ENCODE data around the gene EME1.
"Not testable (repeated sequence)": the region's sequence is repeated elsewhere in the genome, so short reads cannot be mapped to it uniquely, and the experiment has no call there.

The EME1 gene, protein sequence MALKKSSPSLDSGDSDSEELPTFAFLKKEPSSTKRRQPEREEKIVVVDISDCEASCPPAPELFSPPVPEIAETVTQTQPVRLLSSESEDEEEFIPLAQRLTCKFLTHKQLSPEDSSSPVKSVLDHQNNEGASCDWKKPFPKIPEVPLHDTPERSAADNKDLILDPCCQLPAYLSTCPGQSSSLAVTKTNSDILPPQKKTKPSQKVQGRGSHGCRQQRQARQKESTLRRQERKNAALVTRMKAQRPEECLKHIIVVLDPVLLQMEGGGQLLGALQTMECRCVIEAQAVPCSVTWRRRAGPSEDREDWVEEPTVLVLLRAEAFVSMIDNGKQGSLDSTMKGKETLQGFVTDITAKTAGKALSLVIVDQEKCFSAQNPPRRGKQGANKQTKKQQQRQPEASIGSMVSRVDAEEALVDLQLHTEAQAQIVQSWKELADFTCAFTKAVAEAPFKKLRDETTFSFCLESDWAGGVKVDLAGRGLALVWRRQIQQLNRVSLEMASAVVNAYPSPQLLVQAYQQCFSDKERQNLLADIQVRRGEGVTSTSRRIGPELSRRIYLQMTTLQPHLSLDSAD

DNA sequence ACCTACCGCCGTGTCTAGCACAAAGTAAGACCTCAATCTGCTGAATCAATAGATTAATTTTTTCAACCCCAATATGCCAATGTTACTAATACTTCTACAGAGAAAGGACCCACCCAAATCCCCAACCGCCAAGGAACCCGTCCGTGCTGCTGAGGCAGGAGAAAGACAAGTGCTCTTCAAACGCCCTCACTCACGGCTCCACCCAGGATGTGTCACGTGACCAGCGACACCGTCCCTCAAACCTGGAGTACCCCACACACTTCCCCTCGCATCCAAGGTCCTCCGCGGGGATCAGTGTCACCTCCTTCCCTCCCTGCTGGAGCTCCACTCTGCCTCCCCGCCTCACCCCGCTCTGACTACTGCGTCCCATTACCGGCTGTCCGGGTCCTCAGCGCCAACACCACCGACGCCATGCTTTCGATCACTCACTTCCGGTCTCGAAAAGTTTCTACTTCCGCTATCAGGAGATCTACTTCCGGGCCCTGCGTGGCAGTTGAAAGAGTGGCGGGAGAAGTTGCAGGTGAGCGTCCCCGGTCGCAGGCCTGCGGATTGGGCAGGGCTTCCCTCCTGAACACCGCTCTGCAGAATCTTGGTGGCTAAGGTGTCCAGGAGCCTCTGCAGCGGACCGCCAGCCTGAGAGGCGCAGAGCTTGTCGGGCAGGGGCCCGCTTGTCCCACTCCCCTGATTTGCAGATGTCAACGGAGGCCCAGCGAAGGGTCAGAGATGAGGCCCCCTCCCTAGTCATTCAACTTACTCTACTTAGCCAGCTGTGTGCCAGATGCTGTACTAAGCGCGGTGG lies at the start of gene EME1, which contains the start of gene MRPL27:
Gene EME1, plus strand, starts transcription at position 472 of the 799 bp plus-strand sequence. CDS start 1,980 bp downstream, outside the sequence.
Gene MRPL27, minus strand, starts transcription at position 427 of the 799 bp plus-strand sequence. Its CDS starts 14 bp downstream, at position 413.
- peak; percentile 96 for DNase-seq (ENCODE audit: low spot score)

DNA sequence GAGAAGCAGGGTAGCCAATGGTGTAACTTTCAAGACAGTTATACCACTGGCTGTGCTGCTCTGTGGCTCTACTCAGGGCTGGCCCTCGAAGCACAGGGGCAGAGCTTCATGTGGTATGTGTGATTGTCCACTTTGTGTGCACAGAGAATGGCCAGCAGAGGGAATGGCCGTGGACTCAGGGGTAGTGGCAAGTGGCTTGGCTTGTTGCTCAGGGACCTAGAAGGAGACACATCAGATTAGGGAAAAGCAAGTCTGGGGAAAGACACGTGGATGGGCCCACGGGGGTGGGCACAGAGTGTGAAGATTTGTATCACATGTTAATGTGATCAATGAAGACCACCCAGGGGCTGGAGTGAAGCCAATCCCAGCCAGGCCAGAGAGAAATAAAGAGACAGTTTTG lies 47.1 kb upstream of the EME1 start:
- DNase-seq (ENCODE audit: low spot score), result no peak

DNA sequence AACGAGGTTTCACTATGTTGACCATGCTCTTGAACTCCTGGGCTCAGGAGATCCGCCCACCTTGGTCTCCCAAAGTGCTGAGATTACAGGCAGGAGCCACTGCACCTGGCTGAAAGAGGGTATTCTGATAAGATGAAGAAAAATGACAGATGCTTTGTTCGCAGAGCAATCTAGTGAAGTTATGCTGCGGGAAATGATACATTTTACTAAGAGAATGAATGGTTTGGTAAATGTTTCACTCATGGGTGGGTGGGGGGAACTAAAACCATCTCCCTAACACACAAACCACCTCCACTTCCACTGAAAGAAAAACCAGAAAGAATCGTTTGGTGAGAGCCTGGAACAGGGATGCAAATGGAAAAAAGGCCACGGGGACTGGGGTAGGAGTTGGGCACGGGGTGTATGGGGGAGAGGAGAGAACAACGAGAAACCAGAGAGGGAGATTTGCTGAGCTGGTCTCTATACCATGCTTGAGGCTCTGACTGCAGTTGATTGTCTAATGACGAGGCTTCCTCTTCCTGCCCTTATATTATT lies 46.1 kb upstream of the EME1 start:
- DNase-seq (ENCODE audit: low spot score), result no peak

DNA sequence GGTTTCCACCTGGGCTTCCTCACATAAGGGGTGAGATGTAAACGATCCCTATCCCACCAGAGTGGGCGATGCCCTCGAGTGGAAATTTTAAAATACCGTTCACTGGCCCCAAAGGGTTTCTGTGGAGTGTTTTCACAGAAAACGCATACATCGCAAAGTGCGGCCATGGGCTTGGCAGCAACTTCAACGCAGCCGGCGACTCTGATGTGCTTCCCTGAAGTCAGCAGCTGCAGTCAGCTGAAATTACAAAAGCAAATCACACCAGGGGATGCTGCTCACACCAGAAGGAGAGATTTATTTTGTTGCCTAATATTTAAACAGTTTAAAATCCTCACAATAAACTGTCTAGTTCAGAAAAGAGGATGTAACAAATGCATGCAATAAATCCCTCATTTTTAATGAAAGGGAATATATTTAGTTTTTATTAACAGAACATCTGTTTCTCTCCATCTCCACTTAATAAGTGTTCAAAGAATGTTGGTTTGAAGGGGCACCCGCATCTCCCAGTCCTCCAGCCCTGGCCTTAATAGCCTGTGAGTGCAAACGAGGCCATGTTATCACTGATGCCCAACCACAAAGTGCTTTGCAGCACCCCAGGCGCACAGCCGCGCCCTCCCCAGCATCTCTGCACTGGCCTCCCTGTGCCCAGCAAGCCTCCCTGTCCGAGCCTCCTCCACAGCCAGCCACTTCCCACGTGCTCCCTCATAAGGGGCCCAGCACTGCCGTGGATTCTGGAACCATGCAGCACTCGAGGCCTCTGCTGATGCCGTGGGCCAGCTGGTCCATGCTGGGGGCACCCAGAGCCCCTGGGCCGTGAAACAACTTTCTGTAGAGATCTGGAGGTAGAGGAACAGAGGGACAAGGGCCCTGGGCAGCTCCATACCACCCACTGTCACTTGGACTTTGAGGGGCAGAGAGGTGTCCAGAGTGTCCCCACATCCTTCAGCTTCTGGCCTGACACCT lies 44.4 kb upstream of the EME1 start:
- DNase-seq (ENCODE audit: low spot score), result no peak

DNA sequence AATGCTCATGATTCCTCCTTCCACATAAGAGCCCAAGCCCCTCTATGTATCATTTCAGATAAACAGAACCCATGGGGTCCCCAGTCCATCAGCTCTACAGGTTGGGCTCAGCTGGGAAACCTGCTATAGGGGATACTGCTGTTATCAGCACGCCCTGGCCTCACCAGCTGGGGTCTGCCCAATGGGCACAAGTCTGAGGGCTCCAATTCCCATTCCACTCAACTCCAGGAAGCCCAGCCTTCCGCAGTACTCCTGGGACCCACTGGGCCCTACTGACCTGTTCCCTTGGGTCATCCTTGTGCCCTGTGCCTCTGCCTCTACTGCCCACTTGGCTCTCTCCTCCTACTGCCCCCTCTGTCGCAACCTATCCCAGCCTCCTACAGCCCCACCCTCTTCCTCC lies 43.3 kb upstream of the EME1 start:
- DNase-seq (ENCODE audit: low spot score), result no peak

DNA sequence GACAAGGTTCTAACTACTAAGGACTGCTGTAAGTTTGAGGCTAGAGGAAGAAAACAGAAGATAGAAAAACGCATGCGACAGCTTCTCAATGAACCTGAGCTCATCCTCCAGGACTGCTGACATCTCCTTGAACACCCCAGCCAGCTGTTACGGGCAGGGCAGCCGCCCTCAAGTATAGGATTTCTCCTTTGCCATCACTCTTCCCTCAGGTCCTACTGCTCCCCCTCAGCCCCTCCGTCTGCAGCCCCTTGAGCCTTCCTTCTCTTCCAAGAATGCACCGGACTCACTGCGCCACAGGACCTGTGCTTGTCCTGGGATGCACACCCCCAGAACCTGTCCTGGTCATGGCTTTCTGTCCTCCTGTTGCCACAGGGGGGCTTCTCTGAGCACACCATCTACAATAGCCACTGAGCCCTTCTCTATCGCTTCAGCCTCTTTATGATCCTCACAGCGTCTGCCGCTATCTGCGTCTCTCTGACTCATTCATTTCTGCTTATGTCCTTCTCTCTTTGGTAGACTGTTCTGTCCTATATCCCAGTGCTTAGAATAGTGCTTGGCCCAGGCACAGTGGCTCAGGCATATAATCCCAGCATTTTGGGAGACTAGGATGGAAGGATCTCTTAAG lies 42.8 kb upstream of the EME1 start:
- DNase-seq (ENCODE audit: low spot score), result no peak

DNA sequence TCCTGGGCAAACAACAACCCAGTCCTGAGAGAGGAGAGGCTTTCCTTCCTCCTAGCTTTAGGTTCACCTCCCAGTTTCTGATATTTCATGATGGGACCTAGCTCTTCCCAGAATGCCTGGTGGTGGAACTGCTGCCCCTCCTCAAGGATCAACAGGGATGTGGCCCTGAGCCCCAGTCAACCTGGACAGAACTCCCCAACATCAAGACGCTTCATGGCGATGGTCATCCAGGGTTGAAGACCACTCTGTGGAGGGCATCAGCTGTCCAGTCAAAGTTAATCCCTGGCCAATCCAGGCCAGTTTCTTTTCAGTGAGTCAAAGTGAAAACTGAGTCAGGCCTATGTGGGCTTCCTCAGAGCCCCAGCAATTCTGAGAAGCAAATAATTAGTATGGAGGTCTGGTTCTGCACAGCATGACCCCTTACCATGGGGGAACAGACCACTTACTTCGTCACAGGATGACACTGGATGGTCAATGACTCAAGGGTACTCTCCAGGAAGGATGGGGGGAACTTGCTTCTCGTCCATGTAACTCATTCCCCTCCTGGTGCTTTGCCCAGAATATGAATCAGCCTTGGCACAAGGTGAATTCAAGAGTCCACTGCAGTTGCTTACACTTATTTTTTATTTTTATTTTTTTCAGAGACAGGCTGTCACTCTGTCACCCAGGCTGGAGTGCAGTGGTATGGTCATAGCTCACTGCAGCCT lies 41.8 kb upstream of the EME1 start:
- DNase-seq (ENCODE audit: low spot score), result no peak

DNA sequence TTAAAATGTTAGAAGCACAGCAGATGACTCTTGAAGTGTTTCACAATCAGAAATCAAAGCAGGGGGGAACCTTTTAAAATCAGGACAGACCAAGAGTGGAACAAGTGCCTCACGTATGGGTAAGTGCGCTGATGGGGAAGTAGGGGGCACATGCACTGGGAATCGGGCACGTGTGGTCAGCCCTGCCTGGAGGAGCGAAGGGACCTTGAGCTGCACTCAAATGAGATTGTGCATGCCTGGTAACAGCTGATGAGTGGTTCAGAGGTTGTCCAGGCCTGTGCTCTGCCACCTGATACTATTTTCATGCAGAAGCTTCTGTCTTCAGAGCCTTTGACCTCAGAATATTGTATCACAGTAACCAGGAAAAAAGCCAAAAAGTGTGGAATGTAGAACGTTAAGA lies 40.8 kb upstream of the EME1 start:
- no peak for DNase-seq (ENCODE audit: low spot score)

DNA sequence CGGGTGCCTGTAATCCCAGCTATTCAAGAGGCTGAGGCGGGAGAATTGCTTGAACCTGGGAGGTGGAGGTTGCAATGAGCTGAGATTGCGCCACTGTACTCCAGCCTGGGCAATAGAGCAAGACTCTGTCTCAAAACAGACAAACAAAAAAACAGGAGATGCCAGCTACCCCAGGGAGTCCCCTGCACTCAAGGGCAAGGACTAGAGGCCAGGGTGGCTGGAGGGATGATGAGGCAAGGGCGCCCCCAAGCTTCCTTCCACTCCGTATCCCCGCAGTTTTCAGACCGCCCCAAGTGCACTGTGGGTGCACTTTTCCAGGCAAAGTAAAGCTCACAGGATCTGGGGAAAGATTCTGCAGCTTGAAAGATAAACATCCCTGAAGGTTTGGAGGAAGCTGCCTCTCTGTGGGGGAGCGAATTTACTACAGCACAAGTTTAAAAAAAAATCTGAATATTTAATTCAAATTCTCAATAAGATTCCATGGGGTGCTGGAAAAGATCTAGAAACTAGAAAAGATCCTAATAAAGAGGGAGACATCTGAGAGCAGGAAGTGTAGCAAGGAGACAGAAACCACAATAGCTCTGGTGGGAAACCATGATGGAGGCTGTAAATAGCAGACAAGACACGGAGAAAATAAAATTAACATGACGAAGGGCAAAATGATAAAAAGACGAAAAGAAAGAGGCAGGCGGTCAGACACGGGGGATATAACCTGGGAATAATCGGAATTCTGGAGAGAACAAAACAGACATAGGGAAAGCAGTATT lies 39.6 kb upstream of the EME1 start:
- not testable (repeated sequence) for DNase-seq (ENCODE audit: low spot score)

DNA sequence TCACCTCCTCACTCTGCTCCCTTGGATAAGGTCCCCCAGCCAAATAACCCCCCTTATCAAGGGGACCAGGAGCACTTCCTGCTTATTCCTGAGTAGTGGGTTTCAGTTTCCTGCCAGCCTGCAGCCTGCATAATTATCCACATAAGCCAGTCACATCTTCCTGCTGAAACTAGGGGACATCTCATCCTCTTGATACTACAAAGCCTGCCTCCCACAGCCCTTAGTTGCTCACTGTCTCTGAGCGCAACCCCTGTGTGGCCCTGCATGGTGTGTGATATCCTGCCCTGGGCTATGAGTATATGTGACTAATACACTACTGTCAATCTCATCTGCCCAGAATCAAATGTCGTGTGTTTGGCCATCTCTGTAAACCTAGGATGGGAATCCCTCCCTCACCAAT lies 35.1 kb upstream of the EME1 start:
- DNase-seq (ENCODE audit: low spot score), result no peak

DNA sequence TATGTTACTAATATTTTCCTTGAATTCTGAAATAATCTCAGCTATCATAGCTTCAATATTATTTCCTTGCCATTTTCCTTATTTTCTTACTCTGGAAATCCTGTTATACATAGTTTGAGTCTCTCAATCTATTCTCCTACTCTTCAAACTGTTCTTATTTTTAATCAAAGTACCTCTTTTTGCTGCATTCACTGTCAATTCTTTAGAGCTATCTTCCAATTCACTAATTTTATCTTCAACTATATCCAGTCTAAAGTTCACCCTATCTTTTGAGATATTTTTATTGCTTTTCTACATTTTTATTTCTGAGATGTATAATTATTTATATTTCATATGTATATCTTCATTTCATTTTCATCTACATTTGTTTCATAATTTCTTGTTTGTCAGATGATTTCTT lies 34.4 kb upstream of the EME1 start:
- no peak for DNase-seq (ENCODE audit: low spot score)

DNA sequence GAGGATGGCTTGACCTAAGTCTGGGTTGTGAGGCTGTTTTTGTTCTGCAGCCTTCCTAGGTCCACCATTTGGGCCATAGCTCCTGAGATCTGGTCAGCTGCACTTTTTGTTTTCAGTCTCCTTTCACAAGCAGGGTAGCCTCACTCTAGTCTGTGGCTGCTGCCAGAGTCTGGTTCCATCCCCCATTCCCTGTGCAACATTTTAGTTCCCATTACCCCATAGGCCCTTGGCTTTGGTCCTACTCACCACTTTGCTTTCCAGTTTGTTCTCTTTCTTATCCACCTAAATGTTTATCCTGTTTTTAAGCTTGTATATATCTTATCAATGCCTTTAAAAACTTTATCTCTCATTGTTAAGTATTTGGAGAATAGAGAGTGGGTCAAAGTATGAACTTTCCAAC lies 33.6 kb upstream of the EME1 start:
- DNase-seq (ENCODE audit: low spot score), result no peak

DNA sequence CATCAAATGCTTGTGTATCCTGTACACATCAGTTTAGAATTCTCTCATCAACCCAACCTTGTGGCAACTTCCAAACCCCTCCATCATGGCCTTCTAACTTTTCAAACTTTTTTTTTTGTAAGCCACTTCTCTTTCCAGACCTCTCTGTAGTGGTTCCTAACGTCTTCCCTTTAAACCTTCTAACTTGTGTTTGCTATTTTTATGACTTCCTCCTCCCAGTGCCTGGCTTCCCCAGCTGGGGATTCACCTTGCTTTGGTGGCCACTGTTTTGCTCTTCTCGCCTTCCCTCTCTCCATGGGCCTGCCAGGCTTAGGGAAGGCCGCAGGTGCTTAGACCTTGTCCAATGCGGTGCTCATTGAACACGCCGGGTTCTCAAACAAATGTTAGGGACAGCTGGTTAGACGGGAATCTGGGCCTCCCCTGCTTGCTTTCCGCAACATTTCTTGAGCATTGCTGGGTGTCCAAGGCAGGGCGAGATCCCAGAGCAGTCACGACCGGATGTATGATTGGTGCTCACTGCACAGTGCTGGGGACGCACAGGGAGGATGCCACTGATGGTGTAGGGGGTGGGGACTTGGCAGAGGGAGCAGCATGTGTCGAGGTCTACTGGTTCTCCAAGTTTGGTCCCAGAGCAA lies 28.2 kb upstream of the EME1 start:
- DNase-seq (ENCODE audit: low spot score), result no peak

DNA sequence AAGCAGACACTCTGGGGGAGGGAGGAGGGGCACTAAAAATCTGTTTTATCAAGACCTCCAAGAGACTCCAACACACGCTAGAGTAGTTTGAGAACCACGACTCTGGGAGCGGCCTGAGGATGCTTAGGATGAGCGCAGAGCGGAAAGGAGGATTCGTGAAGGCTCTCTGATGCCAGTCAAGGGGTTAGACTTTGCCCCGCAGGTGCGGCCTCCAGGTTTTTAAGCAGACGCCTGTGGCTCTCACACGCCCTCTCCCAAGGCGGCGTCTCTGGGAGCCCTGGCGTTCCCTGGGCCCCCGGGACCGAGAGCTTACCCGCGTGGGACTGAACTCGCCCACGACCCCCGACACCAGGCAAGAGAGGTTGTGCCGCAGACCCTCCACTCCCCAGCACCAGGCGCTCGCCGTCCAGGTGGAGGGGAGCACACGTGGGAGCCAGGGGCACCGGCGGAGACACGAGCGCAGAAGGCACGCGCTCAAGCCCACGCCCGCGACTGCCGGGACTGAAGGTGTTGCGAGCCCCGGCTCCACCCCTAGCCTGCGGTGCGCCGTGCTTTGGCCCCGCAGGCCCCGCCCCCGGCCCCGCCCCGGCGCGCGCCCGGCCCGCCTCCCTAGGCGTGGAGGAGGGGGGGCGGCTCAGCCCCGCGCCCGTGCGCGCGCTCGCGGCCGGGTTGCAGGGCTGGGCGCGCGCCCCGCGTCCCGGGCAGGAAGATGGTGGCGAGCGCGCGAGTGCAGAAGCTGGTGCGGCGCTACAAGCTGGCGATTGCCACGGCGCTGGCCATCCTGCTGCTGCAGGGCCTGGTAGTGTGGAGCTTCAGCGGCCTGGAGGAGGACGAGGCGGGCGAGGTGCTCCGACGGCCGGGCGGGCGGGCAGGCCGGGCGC lies 27.4 kb upstream of the EME1 start, which contains the start of gene XYLT2:
Gene XYLT2, plus strand, starts transcription at position 695 of the 881 bp plus-strand sequence. Its CDS starts 15 bp downstream, at position 710.
- DNase-seq (ENCODE audit: low spot score), result peak; percentile 88

DNA sequence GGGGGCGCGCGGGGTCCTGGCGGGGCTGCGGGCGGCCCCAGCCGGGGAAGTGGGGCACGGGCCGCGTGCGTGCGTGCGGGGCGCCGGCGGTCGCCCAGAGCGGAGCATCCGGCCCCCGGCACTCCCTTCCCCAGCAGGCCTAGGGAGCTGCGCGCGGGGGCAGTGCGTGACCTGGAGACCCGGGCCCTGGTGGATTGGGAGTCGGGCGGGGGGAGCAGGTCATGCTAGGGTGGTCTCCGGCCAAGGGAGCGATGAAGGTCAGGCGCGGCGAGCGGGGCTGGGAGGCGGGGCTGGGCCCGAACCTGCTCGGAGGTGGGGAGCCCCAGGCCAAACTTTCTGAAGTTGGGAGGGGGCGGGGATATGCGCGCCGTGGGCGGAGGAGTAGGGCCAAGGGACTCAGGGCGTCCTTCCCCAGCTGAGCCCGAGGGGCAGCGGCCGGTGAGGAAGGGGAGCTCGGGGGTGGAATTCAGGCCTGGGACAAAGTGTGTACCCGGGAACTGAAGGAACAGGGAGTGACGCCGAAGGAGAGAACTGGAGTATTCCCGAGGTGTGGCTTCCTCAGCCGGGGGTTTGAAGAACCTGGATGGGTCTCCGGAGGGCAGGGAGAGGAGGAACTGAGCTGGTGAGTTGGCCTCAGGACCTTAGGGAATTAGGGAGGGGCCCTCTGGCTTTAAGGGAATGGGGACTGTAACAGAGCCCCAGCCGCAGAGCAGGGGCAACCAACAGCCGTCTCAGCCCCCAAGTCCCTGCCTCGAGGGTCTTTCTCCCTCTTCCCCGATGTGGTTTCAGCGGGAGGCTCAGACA lies 26.5 kb upstream of the EME1 start:
- peak; percentile 54 for DNase-seq (ENCODE audit: low spot score)

DNA sequence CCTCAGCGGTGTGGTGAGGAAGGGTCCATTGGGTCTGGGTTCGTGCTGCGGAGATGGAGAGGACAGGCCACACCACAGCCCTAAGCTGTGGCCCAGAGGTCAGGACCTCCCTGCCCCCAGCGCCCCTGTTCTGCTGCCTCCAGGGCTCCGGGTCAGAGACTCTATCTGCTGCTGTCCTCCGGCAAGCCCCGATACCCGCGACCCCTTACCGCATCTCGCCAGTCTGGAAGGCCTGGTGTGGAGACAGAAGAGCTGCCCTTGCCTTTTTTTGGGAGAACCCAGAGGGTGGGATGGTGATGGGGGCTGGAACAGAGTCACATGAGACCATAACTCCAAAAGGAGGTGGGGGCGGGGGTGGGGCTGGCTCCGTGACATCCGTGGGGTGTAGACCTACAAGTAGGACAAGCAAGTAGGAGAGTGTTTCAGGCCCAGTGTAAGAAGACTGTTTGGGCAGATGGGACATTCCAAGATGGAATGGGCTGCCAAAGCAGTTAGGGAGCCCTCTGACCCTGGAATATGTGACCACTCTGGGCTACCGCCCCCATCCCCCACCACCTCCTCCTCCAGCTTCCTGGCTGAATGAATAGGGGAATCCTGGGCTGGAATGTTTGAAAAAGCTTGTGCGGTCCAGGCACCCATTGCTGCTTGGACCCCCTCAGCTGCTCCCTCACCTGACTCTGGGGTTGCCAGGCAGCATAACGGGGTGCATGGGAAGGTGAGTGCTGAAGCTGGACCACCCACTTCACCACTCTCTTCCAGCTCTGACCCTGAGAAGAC lies 25.7 kb upstream of the EME1 start:
- no peak for DNase-seq (ENCODE audit: low spot score)

Data from NAMALWA (cell line).